Fibroblast of skin of back (primary cell): ENCODE results near the gene PTK6.
"Not testable (repeated sequence)": the region's sequence is repeated elsewhere in the genome, so short reads cannot be mapped to it uniquely, and the experiment has no call there.

Experiments used
- DNase-seq: peaks from one replicate; pipeline ENCODE4 v3.0.0-alpha.2; 2013

The PTK6 gene

DNA sequence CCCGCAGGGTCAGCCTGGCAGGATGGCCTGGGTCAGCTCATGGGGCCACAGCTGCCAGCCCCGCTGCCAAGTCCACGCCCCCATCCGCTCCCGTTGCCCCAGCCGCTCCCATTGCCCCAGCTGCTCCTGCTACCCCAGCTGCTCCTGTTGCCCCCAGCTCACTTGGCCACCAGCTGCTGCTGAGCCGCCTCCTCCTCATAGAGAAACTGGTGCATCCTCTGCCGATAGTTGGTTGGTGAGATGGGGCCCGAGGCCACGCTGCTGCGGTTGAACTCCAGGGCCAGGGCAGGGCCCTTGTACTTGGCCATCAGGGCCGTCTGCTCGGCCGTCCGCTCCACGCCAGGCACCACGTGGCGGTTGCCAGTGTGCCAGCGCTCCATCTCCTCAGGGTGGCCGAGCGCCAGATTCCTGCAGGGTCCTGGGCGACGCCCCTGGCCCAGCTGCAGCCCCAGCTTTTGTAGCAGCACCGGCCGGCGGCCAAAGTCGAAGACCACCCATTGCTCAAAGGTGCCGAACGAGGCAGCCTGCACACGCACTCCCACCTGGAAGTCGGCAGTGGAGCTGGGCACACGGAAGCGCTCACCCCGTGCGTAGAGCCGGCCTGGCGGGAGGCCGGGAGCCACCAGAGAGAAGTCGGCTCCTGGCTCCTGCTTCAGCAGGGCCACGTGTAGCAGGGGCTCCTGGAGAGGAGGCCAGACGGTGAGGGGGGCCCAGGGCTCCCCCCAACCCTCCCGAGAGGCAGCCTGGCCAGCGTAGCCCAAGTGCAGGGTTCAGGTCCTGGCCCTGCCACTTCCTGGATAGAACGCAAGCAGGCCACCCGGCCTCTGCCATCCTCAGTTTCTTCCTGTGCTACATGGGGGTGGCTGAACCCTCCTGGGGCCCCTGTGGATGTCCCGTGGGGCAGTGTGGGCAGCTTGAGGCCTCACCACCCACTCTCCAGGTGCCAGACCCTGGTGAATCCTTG lies 32.1 kb upstream of the PTK6 start:
- DNase-seq: no peak

- DNase-seq: no peak
These were observed 31.2 kb upstream of the PTK6 start for GRCh38 chr20:63568170-63568981.

- no peak for DNase-seq
These were observed 30.4 kb upstream of the PTK6 start for GRCh38 chr20:63567386-63568169.

DNA sequence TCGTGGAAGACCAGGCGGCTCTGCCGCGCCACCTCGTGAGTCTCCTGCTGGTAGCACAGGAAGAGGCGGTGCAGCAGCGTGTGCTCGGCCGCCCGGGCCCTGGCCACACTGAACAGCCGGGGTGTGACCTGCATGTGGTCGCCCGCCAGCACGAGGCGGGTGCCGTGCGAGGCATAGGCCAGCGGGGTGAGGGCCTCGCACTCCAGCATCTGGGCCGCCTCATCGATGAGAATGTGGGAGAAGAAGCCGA lies 29.9 kb upstream of the PTK6 start:
- no peak for DNase-seq

- DNase-seq: no peak
These were observed 29.4 kb upstream of the PTK6 start for GRCh38 chr20:63566395-63567135.

DNA sequence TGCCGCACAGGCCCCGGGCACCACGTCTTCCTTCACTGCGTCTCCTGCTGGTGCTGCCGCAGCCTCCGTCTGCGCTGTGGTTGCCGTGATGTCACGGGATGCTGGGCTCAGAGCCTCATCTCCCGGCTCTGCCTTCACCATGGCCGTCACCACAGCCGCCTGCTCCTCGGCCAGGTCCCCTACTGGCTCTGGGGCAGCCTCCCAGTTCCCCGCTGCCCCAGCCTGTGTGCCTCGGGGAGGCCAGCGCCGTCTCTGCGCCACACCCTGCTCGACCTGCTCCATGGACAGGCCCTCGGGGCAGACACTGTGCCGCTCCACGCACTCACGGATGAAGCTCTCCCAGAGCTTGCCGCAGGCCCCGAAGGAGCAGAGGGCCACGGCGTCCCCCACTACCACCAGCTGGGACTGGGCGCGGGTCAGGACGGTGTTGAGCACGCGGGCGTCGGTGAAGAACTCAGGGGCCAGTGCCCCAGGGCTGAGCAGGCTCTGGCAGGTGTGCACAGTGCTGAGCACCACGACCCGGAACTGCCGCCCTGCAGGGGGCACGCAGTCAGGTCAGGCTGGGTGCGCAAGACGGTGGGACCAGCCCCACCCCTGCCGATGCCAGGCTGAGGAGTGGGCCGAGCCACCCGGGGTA lies 28.6 kb upstream of the PTK6 start:
- DNase-seq: no peak

DNA sequence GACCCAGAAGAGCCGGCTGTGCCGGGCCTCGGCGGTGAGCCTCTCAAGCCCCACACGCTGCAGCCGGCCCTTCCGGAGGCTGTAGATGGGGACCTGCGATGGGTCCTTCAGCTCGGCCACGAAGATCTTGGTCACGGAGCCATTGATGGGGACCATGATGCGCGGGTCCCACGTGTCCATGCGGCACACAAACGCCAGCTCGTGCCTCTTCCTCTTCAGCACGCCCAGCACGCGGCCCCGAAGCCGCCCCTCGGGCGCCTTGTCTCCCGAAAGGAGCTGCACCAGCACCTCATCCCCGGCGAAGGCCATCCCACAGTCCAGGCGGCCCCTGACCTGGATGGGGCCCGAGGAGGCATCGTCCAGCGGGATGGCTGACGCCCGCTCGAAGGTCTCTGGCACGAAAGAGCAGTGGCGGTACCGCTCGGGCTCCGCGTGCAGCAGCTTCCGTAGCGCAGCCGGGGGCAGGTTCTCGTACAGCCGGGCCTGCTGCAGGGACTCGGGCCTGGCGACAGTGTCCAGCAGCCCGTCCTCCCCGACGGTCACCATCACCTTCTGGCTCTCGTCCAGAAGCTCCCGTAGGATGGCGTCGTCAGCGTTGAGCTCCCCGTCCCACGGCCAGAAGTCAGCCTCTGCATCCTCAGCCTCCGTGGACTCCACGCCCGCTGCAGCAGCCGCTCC lies 28.0 kb upstream of the PTK6 start:
- no peak for DNase-seq

DNA sequence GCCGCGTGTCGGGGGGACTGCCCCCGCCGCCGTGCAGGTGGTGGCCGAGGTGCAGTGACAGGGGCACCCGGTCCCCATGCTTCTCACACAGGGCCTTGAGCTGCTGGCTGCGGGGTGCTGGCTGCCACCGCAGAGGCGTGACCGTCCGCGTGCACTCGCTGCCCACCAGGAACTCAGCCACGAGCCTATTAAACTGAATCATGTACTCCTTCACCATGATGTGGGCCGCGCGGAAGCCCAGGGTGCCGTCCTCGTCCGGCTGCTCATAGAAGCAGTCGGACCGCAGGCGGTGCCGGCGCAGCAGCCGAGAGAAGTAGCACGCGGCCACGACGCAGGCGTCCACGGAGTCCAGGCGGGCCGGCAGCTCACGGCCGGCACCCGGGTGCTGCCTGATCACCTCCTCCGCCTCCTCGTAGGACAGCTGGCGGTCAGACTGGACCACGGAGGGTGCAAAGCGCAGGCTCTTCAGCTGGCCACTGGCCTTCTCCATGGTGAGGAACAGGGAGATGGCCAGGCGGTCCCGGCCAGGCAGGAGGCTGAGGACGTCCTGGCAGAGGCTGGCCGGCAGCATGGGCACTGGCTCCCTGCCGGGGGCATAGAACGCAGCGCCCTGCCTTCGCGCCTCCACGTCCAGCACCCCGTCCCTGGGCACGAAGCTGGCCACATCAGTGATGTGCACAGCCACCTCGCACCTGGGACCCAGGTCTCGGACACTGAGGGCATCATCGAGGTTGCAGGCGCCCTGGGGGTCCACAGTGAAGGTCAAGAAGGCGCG lies 27.0 kb upstream of the PTK6 start:
- DNase-seq: no peak

- no peak for DNase-seq
These were observed 26.2 kb upstream of the PTK6 start for GRCh38 chr20:63563225-63563935.

DNA sequence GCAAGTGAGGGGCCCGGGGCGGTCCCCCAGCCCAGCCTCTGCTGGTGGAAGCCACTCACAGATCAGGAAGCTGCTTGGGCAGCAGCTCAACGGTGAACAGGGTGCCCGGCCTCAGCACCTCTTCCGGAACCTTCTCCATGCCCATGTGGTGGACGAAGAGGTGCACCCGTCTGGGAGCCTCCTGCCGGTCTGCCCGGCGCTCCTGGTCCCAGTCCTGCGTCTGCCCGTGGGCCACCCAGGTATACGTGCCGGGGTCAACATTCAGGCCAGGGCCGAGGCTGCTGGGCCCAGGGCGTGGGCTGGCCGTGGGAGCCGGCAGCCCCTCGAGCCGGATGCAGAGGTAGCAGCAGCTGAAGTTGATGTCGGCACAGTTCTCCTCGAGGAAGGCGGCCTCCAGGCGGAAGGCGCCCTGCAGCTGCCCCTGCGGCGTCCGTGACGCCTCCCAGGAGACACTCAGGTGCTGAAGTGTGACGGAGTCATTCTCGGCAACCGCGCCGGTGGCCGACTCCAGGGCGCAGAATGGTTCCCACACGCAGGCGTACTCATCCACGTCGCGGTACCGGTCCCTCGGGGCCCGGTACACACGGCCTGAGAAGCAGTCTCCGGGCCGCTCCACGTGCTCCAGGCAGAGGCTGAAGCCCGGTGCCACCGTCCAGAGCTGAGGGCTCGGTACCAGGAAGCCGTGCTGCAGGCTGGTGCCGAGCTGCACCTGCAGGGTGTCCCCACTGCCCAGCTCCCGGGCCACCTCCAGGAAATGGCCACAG lies 25.5 kb upstream of the PTK6 start:
- no peak for DNase-seq

GRCh38 chr20:63561624-63562396 lies 24.6 kb upstream of the PTK6 start:
- no peak for DNase-seq

DNA sequence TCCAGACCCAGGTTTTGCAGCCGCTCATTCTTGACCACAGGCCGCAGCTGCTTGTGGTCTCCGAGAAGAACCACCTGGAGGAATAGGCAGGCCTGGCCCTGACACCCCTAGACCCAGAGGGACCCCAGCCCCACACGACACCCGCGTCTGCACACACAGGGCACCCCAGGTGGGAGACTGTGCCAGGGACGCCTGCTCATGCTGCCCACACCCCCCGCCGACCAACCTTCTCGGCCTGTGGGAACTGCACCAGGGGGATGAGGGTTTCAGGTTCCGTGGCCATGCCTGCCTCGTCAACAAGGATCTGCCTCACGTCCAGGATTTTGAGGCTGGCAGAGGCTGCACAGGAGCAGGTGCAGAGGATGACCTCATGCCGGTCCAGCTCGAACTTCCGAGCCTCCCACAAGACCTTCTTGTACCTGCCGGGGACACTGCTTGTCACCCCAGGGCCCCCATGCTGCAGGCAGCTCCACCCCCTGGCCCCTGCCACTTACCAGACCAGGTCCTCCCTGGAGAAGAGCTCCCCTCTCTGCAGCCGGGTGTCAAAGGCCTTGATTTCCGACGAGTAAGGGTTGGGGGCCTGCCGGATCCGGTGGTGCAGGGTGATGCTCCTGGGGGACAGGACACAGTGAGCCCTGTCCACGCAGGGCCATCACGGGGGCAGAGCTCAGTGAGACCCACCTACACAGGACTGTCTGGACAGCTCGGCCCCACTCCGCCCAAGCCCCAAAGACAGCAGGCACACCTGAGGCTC lies 23.9 kb upstream of the PTK6 start:
- no peak for DNase-seq

- DNase-seq: no peak
These were observed 23.2 kb upstream of the PTK6 start for GRCh38 chr20:63560333-63560805.

DNA sequence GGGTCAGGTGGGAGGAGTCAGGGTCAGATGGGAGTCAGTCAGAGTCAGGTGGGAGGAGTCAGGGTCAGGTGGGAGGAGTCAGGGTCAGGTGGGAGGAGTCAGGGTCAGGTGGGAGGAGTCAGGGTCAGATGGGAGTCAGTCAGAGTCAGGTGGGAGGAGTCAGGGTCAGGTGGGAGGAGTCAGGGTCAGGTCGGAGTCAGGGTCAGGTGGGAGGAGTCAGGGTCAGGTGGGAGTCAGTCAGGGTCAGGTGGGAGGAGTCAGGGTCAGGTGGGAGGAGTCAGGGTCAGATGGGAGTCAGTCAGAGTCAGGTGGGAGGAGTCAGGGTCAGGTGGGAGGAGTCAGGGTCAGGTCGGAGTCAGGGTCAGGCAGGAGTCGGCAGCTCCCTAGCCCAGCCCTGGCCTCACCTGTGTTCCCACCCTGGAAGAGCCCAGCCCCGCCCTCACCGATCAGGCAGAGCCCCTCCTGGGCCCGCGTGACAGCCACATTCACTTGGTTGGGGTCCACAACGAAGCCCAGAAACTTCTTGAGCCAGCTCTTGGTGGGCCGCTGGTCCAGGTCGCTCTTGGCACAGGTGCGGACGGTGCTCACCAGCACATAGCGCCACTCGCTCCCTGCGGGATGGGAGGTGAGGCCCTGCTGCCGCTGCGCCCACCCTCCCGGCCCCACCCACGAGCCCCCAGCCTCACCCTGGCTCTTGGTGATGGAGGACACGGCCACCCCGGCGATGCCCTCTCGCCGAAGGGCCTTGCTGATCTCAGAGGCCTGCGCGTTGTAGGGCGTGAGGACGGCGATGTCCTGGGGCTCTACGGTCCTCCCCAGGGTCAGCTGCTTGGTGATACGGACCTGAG lies 22.5 kb upstream of the PTK6 start:
- DNase-seq: not testable (repeated sequence)

GRCh38 chr20:63558804-63559484 lies 21.8 kb upstream of the PTK6 start:
- no peak for DNase-seq

- no peak for DNase-seq
These were observed 20.3 kb upstream of the PTK6 start for GRCh38 chr20:63557481-63557891.
